T-helper 17 cell (primary cell): ENCODE data around the gene MRPS26. TPM values are rescaled to one million over a fixed set of nuclear protein-coding genes. Genes with fewer than 3 reads are reported as not detected.
"Not testable (repeated sequence)": the region's sequence is repeated elsewhere in the genome, so short reads cannot be mapped to it uniquely, and the experiment has no call there.

ENCODE experiments used
- ATAC-seq: fragments of 150-1000 bp; cut with Tn5 transposase; 2 replicates; pipeline ENCODE4 v1.10.0; 2021; ENCODE audit warnings: mild to moderate bottlenecking, moderate library complexity
- DNase-seq, 3 donors: peaks; one replicate each; pipeline versions ENCODE4 v3.0.0 to v3.0.0-alpha.2; 2020 to 2021
- H3K9me3 ChIP-seq: one replicate; pipeline ENCODE4 v1.7.0; 2013; ENCODE audit warnings: low read length, mild to moderate bottlenecking; ENCODE audit not compliant: control insufficient read depth, poor library complexity, severe bottlenecking
- H3K27ac Mint-ChIP-seq: one replicate; pipeline ENCODE4 v1.8.0; 2022; ENCODE audit warnings: mild to moderate bottlenecking, moderate library complexity, mixed read lengths
- H3K27me3 Mint-ChIP-seq: one replicate; pipeline ENCODE4 v1.8.0; 2022; ENCODE audit warnings: mixed read lengths
- H3K36me3 Mint-ChIP-seq: one replicate; pipeline ENCODE4 v1.8.0; 2022; ENCODE audit warnings: low read depth, mixed read lengths
- H3K4me1 Mint-ChIP-seq: one replicate; pipeline ENCODE4 v1.8.0; 2022; ENCODE audit warnings: mild to moderate bottlenecking, mixed read lengths
- H3K4me3 Mint-ChIP-seq: one replicate; pipeline ENCODE4 v1.8.0; 2022; ENCODE audit warnings: mild to moderate bottlenecking, moderate library complexity, mixed read lengths
- total RNA-seq, 4 donors: library from RNA in 2 of 4; stranded (reverse) in 2 of 4; gene quantifications; one replicate each; pipeline ENCODE4 v1.2.3 and lab custom pipeline; 2022 to 2026

MRPS26 gene
- total RNA-seq, 2 donors from 2014 or later = 16.8 to 17.2 TPM

DNA sequence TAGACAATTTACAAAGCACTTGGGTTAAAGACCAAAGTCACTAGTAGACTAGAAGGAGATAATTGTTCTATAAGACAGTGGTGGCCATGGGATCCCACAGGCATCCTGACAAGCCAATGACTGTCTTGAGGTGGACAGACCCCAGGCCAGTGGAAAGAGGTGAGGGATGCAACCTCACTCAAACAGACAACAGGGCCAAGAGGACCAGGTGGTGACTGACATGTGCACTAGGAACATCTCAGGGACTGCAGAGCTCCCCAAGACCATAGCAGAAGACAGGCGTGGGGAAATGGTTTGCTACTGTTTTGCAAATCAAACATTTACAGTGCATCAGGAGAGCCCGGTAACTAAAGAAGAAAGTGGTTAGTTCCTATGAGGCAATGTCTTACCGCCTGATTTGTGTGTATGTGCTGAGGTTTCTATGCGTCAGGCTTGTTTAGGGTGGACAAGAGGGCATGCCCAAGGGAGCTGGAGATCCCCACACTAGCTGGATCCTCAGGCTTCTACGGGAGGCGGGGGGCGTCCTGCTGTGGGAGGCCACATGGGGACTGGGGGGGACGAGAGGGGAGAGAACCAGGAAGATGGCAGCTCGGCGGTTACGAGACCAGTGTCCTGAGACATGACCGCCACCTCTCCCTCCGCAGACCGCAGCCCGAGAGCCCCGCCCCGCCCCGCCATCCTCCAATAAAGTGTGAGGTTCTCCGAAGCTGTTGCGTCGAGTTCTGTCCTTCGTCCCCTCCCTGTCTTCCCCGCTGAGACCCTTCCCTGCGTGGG, 623 bp upstream of the MRPS26 start:
- DNase-seq (peak; percentile 19 to 28 (median 27)), ATAC-seq (peak; percentile 54)
- peaks cover 22% of the 10 kb centered on the region for H3K4me1 Mint-ChIP-seq
- H3K4me3 Mint-ChIP-seq = peak overlapping the region; percentile 92
- no peaks in the 10 kb centered on the region for H3K9me3 ChIP-seq
- no peaks in the 10 kb centered on the region for H3K36me3 Mint-ChIP-seq
- H3K27ac Mint-ChIP-seq = peak overlapping the region; percentile 66
- H3K27me3 Mint-ChIP-seq = no peaks in the 10 kb centered on the region

DNA sequence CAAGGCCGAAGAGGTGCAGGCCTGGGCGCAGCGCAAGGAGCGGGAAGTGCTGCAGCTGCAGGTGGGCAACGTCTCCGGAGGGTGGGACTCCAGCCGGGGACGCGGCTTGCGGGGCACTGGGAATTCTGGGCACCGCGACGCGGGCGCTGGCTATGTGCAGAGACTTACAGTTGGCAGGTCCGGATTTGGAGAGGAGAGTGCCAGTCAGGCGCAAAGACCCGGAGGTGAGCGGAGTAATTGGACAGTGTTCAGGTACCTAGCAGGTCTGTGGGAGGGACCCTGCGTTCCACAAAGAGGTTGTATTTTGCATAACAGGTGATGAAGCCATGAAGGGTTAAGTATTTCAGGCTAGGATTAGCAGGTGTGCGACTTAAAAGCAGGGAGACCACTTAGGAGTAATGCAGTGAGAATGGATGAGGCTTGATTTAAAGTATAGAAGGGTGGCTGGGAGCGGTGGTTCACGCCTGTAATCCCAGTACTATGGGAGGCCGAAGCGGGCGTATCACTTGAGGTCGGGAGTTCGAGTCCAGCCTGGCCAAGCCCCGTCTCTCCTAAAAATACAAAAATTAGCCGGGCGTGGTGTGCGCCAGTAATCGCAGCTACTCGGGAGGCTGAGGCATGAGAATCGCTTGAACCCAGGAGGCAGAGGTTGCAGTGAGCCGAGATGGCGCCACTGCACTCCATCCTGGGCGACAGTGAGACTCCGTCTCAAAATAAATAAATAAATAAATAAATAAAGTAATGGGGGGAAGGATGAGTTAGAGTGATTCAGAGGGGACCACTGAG, 1.0 kb downstream of the MRPS26 start:
- H3K36me3 Mint-ChIP-seq = no peaks in the 10 kb centered on the region
- H3K4me1 Mint-ChIP-seq = peaks cover 16% of the 10 kb centered on the region
- peak overlapping the region; percentile 9 for H3K27ac Mint-ChIP-seq
- no peaks in the 10 kb centered on the region for H3K9me3 ChIP-seq
- no peaks in the 10 kb centered on the region for H3K27me3 Mint-ChIP-seq
- H3K4me3 Mint-ChIP-seq = peak overlapping the region; percentile 92
- ATAC-seq (no peak), DNase-seq (no peak)

DNA sequence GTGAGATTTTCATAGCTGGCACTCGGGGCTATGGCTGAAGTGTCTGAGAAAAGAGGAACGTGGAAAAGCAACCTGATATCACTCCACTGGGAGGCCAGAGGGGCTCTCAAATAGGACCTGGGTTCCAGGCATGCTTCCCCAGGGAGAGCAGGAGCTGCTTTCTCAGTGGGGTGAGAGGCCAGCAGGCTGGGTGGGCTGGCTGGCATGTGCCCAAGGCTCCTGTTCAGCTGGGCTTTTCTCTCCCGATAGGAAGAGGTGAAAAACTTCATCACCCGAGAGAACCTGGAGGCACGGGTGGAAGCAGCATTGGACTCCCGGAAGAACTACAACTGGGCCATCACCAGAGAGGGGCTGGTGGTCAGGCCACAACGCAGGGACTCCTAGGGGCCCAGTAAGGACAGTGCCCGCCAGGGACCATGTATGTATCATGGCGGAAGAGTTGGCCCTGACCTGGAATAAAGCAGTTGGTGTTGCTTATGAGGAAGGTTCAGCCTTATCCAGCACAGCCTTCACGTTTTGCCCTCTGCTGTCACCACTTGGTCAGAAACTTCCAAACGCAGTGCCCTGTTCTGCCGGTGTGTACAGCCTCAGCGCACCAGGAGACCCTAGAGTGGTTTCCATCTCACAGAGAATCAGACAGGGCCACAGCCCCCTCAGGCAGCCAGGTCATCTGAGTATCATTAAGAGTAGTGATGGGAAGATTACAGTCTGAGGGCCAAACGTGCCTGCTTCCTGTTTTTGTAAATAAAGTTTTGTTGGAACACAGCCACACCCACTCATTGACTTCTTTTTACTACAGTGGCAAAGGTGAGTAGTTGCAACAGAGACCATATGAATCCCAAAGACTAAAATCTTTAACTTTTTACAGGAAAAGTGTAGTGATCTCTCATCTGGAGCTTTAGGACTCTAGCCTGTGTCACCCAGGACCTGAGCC, 1.9 kb downstream of the MRPS26 start:
- H3K4me1 Mint-ChIP-seq = peaks cover 16% of the 10 kb centered on the region
- no peak for ATAC-seq
- no peaks in the 10 kb centered on the region for H3K27me3 Mint-ChIP-seq
- H3K9me3 ChIP-seq = no peaks in the 10 kb centered on the region
- DNase-seq = no peak
- H3K4me3 Mint-ChIP-seq = peak overlapping the region; percentile 50
- H3K36me3 Mint-ChIP-seq = no peaks in the 10 kb centered on the region
- peak overlapping the region; percentile 9 for H3K27ac Mint-ChIP-seq

DNA sequence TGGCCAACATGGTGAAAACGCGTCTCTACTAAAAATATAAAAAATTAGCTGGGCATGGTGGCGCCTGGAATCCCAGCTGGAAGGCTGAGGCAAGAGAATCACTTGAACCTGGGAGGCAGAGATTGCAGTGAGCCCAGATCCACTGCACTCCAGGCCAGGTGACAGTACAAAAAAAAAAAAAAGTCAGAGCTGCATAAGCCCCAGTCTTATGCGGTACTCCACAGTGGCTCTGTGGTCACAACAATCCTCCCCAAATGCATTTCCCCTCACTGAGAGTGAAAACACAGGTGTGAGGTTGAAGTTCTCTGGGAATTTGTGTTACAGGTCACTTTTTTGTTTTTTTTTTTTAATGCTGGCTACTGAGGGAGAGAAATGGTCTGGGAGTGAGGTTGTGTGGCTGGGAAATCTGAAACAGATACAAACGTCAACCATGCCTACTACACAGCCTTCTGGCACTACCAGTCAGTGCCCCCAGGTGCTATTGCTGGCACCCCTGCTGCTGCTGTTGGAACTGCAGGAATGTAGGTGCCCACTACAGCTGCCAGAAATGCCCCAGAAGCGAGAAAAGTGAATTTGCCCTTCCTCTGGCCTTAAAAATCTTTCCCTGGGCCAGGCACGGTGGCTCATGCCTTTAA, 5.7 kb downstream of the MRPS26 start:
- H3K4me3 Mint-ChIP-seq = no peak overlapping the region
- no peaks in the 10 kb centered on the region for H3K27me3 Mint-ChIP-seq
- peak overlapping the region; percentile 53 for H3K27ac Mint-ChIP-seq
- ATAC-seq = peak; percentile 27
- H3K9me3 ChIP-seq = no peaks in the 10 kb centered on the region
- peaks cover 9% of the 10 kb centered on the region for H3K4me1 Mint-ChIP-seq
- H3K36me3 Mint-ChIP-seq = no peaks in the 10 kb centered on the region
- DNase-seq = no peak

DNA sequence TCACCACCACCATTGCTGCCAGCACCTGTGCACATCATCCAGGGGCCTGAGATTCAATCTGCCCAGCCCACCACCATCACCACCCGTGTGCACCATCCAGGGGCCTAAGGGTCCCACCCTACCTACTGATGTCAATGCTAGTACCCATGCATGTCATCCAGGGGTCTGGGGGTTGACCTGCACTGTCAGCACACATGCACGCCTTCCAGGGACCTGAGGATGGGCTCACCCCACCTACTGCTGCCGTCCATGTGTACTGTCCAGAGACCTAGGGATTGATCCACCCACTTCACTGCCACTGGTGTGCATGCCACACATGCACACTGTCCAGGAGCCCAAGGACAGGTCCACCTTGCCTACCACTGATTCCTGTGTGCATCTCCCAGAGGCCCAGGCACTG, 13.6 kb downstream of the MRPS26 start:
- Mint-ChIP-seq H3K4me3 (no peak overlapping the region), H3K27ac (peak overlapping the region; percentile 51), H3K4me1 (peaks cover 19% of the 10 kb centered on the region), H3K36me3 (peaks cover 2% of the 10 kb centered on the region), H3K27me3 (no peaks in the 10 kb centered on the region)
- ATAC-seq (no peak), DNase-seq (no peak)
- no peaks in the 10 kb centered on the region for H3K9me3 ChIP-seq

DNA sequence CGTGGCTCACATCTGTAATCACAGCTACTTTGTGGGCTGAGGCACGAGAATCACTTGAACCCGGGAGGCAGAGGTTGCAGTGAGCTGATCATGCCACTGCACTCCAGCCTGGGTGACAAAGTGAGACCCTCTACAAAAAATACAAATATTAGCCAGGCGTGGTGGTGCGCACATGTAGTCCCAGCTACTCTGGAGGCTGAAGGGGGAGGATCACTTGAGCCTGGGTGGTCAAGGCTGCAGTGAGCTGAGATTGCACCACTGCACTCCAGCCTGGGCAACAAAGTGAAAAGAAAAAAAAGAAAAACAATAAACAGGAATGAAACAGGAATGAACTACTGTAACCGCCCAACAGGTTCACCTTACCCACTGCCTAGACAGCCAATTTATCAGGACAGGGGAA, 18.3 kb downstream of the MRPS26 start:
- not testable (repeated sequence) for H3K27ac Mint-ChIP-seq

DNA sequence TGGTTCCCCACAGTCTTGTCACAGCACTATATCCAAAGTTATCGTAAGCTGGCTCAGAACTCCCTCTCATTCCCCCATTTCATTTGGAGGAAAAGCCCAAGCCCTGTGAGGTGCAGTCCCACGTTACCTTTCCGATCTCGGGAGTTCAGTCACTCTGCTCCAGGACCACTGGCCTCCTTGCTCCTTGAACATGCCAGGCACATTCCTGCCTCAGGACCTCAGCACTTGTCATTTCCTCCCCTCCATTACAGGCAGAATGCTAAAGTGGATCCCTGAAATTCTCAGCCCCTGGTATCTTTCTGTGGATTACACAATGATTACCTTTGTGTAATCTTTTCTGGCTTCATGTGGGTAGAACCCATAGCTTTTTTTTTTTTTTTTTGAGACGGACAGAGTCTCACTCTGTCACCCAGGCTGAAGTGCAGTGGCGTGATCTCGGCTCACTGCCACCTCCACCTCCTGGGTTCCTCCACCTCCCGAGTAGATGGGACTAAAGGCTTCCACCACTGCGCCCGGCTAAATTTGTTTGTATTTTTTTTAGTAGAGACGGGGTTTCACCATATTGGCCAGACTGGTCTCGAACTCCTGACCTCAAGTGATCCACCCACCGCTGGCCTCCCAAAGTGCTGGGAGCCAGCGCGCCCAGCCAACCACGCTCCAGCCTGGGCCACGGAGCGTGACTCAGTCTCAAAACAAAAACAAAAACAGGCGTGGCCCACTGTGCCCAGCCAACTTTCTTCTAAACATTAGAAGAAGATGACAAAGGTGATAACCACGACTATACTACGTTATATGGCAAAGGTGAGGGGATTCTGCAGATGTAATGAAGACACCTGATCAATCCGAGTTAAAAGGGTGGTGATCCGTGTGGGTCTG, 21.5 kb downstream of the MRPS26 start:
- no peak for ATAC-seq
- Mint-ChIP-seq H3K27ac (peak overlapping the region; percentile 69), H3K36me3 (peaks cover 2% of the 10 kb centered on the region), H3K4me1 (peaks cover 28% of the 10 kb centered on the region), H3K4me3 (no peak overlapping the region), H3K27me3 (no peaks in the 10 kb centered on the region)
- DNase-seq = no peak
- no peaks in the 10 kb centered on the region for H3K9me3 ChIP-seq

More for the DNA sequence above, 18.3 kb downstream of the MRPS26 start:
- H3K9me3 ChIP-seq, DNase-seq, H3K4me3 Mint-ChIP-seq, H3K36me3 Mint-ChIP-seq, ATAC-seq, H3K27me3 Mint-ChIP-seq: not testable (repeated sequence)
- H3K4me1 Mint-ChIP-seq = peaks cover 31% of the 10 kb centered on the region

DNA sequence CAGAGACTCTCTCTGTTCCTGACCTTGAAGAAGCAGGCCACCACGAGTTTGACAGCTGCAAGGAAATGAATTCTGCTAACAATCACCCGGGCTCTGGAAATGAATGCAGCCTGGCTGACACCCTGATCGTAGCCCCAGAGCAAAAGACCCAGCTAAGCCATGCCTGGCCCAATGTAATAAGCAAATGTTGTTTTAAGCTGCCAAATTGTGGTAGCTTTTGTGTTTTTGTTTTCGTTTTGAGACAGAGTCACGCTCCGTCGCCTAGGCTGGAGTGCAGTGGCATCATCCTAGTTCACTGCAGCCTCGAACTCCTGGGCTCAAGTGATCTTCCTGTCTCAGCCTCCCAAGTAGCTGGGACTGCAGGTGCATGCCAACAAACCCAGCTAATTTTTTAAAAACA, 22.2 kb downstream of the MRPS26 start:
- no peak overlapping the region for H3K27ac Mint-ChIP-seq
- ATAC-seq (no peak), DNase-seq (no peak)
- peaks cover 31% of the 10 kb centered on the region for H3K4me1 Mint-ChIP-seq
- H3K9me3 ChIP-seq = no peaks in the 10 kb centered on the region
- no peak overlapping the region for H3K4me3 Mint-ChIP-seq
- no peaks in the 10 kb centered on the region for H3K27me3 Mint-ChIP-seq
- H3K36me3 Mint-ChIP-seq = peaks cover 2% of the 10 kb centered on the region

DNA sequence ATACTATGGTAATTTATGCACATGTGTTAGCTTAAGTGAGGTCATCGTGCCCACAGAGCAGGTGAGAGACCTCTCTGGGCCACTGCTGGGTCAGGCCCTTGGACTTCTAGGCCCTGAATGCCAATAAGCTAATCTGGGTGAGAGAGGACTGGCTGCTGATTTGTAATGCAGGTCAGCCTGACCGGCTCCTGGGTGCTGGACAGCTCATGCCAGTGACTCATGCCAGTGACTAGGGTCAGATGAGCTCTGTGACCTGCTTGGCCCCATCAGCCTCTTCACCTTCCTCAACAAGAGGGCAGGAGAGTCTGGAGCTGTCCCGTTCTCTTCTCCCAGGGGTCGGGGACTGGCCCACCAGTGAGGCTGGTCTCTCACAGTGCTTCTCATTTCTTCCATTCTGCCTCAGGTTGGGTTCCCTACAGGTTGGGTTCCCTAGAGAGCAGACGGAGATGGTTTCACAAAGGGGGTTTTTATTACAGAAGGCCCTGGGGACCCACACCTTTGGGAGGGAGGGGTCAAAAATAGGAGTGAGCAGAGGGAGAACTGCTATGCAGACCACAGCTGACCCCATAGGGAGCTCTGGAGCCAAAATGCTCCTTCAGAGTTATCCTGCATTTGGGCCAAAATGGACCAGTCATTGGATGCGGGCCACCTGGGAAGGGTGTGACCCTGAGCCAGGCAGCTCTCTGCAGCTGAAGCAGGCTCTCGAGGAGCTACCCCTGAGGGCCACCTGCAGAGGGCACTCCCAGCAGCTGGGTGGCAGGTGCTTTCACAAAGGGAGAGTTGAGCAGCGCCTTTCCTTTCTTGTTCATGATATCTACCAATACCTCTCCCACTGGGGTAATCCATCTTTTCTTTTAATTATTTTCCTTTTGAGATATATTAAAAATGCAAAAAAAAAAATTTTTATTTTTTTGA, 23.4 kb downstream of the MRPS26 start:
- Mint-ChIP-seq H3K4me3 (no peak overlapping the region), H3K36me3 (peaks cover 2% of the 10 kb centered on the region), H3K4me1 (peaks cover 31% of the 10 kb centered on the region), H3K27ac (no peak overlapping the region), H3K27me3 (no peaks in the 10 kb centered on the region)
- peak; percentile 26 for ATAC-seq
- H3K9me3 ChIP-seq = no peaks in the 10 kb centered on the region
- DNase-seq = no peak

DNA sequence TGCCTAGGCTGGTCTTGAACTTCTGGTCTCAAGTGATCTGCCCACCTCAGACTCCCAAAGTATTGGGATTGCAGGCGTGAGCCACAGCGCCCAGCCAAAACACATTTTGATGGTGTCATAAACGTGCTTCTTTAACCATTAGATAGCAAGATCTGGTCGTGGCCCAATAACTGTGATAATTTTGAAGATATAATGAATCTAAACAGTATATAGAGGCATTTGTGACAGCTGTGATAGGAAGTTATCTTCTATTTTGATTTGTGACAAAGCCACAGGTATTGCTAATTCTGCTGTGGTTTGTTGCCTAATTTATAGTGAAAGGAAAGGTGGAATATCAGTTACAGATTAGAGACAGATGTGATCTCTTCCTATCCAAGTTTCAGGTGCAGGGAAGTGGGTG, 24.9 kb downstream of the MRPS26 start:
- peak overlapping the region; percentile 87 for H3K4me3 Mint-ChIP-seq
- H3K27me3 Mint-ChIP-seq = no peaks in the 10 kb centered on the region
- no peaks in the 10 kb centered on the region for H3K9me3 ChIP-seq
- DNase-seq (no peak), ATAC-seq (no peak)
- peak overlapping the region; percentile 91 for H3K27ac Mint-ChIP-seq
- H3K36me3 Mint-ChIP-seq = peaks cover 2% of the 10 kb centered on the region
- H3K4me1 Mint-ChIP-seq = peaks cover 23% of the 10 kb centered on the region

DNA sequence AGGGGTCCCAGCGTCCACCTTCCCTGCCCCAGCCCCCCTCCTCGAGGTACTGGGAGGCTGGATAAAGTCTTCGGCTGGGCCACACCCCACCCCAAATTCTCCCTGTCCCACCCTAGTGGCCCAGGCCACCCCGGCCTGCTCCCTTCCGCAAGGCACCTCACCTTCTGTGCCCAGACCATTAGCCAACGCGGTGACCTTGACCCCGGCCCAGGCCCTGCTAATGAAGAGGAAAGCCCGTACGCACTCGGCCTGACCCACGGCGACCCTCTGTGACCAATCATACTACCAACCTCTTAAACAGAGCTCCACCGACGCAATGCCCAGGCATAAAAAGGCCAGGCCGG, 25.4 kb downstream of the MRPS26 start:
- Mint-ChIP-seq H3K36me3 (peaks cover 2% of the 10 kb centered on the region), H3K4me1 (peaks cover 23% of the 10 kb centered on the region), H3K4me3 (peak overlapping the region; percentile 87), H3K27ac (peak overlapping the region; percentile 91), H3K27me3 (no peaks in the 10 kb centered on the region)
- no peaks in the 10 kb centered on the region for H3K9me3 ChIP-seq
- no peak for DNase-seq
- no peak for ATAC-seq
